Urothelium cell line (cell line): Measurements from ENCODE around the gene YEATS4.
"Not testable (repeated sequence)": the region's sequence is repeated elsewhere in the genome, so short reads cannot be mapped to it uniquely, and the experiment has no call there.

Source experiments
- DNase-seq: peaks from one replicate; pipeline ENCODE4 v3.0.0; 2011; ENCODE audit warnings: low spot score, mixed read lengths
- FAIRE-seq: peaks from 2 replicates; lab custom pipeline; 2011; peaks lifted over from hg19 to GRCh38; lab: Jason Lieb, UNC

YEATS4 gene

DNA sequence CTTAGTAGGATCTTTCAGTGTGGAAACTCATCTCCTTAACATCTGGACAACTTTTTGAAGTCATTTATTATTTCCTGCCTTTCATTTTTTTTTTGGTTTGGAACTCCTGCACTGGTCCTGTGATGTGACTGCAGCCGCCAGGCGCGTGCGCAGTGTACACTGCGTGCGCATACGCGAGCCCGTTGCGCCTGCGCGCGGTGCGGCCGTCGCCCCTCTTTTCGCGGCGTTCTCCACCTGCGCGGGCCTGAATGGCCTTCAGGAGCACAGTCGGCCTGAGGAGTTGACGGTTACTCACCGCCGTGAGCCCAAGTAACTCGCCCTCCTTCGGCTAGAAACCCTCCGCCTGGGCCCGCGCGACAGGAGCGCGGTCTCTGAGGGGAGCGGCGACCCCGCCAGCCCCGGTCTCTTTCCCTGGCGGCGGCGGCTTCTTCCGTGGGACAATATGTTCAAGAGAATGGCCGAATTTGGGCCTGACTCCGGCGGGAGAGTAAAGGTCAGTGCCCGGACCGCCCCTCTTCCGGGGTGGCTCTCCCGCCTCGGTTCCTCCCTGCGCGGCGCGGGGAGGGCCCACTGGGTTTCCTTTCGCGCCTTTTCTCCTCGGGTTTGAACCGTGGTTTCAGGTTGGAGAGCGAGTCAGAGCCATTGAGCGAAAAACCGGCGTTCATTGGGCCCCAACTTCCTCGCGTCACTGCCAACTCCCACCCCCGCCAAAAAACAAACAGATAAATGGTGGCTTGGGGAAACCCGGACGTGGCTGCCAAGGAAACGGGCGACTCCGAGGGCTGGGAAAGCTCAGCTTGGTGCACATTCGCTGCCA, at the start of gene YEATS4:
YEATS4 (plus strand) TSS at position 213 of the 817 bp plus-strand sequence; CDS start at position 443, 230 bp downstream.
- DNase-seq (peak; percentile 88), FAIRE-seq (no peak)

DNA sequence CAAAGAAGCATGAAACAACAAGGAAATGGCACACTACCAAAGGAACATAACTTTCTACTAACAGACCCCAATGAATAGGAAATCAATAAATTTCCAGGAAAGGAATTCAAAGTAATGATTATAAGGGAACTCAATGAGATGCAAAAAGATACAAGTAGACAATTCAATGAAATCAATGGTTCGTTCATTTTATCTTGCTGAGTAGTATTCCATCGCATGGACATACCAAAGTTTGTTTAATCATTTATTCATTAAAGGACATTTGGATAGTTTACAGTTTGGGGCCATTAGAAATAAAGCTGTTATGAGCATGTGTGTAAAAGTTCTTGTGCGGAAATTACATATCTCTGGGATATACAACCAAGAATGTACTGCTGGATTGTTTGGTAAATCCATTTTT, 46.3 kb upstream of the YEATS4 start:
- no peak for DNase-seq
- no peak for FAIRE-seq

DNA sequence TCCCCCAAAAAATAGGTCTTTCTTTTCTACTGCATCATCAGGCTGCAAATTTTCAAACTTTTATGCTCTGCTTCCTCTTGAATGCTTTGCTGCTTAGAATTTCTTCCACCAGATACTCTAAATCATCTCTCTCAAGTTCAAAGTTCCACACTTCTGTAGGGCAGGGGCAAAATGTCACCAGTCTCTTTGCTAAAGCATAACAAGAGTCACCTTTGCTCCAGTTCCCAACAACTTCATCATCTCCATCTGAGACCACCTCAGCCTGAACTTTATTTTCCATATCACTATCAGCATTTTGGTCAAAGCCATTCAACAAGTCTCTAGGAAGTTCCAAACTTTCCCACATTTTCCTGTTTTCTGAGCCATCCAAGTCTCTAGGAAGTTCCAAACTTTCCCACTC, 42.8 kb upstream of the YEATS4 start:
- FAIRE-seq, DNase-seq: not testable (repeated sequence)

DNA sequence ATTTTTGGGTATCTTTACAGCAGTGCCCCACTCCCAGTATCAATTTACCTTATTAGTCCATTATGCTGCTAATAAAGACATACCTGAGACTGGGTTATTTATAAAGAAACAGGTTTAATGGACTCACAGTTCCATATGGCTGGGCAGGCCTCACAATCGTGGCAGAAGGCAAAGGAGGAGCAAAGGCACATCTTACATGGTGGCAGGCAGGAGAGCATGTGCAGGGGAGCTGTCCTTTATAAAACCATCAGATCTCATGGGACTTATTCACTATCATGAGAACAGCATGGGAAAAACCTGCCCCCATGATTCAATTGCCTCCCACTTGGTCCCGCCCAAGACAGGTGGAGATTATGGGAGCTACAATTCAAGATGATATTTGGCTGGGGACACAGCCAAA, 42.3 kb upstream of the YEATS4 start:
- not testable (repeated sequence) for FAIRE-seq, DNase-seq

DNA sequence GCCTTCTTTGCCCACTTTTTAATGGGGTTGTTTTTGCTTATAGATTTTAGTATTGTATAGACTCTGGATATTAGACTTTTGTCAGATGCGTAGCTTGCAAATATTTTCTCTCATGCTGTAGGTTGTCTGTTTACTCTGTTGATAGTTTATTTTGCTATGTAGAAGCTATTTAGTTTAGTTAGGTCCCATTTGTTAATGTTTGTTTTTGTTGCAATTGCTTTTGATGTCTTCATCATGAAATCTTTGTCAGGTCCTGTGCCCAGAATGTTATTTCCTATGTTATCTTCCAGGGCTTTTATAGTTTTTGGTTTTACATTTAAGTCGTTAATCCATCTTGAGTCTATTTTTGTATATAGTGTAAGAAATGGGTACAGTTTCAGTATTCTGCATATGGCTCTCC, 41.3 kb upstream of the YEATS4 start:
- DNase-seq (no peak), FAIRE-seq (no peak)

DNA sequence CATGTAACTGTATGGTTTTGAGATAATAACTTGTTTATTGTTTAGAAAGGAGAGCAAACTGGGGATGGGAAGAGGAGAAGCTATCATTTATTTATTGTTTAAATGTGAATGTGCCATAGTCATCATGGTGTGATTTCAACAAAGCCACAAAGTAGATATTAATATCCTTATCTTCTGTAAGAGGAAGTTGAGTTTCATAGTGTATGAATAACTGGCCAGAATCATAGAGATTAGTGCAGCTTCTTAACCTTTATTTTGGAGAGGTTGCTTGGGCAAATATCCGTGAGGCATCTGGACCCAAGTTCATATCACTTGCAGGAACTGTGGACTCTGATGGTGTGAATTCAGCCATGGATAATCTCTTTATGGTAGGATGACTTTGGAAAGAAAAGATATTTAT, 38.2 kb upstream of the YEATS4 start:
- FAIRE-seq: no peak
- DNase-seq: no peak

DNA sequence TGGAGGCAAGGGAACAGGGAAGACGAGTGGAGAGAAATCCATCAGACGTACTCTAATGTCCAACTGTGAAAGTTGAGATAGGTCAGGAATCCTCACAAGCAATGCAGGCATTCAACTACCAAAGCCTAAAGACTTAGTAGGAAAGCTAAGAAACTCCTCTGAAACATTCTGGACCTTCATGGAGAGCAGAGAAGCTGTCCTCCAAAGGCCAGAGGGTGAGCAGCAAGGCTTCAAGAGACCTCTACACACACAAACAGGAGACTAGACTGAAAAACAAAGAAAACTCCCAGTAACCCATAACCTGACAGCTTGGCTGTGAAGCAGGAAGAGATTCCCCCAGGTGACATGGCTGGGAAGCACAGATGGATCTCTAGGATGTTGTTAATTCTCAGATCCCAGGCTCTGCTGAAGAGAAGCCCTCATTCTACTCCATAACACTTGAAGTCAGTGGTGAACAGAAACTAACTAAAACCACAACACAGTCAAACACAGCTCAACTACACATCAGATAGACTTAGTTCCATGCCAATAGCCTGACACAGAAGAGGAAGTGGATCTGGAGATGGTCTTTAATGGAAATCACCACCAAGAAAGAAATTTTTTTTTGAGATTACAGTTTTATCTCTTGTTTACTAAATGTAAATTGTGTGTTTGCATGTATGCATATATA, 34.6 kb upstream of the YEATS4 start:
- FAIRE-seq: no peak
- DNase-seq: no peak

DNA sequence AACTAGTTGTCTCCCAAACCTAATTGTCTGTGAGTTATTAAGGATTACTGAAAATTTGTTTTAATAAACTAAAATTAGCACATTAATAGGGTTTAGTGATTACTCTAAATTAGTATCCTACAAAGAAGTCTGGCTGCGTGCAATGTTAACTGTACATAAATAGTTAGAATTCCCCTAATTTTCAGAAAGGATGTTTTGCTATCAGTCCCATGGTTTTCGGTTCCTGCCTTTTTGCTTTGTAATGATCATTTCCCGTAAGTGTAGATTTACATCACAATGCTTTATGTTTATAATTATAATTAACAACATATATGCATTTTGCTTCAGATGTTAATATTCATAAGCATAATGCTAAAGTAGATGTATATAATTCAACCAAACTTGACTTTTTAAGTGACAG, 31.1 kb upstream of the YEATS4 start:
- no peak for DNase-seq
- FAIRE-seq: no peak

DNA sequence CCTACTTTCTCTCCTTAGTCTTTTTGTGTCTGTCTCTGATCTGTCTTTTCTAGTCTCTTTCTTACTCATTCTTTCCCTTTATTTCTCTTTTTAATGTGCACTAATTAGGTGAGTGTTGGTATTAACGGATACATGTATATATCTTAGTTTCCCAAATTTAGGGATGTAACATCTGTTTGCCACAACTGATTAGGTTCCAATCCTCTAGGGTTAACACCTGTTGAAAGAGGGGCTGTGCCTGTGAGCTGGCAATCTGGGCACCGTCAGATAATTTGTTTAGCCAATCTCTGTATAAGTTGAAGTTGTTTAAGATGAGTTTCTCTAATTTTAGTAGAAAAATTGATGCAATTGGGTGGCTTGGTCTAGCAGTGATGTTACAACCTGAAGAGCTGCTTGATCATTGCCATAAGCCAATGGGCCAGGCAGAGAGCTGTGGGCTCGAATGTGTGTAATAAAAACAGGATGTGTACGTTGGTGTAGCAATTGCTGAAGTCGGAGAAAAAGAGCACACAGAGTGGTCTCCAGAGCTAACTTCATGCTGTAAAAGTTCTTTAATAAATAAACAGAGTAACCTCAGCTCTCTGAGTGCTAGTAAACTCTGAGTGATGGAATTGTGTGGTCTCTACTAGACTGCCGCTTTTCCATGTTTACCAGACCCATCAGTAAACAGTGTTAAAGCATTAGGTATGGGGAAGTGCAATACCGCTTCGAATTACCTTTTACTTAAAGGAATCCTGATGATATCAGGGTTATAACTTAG, 29.7 kb upstream of the YEATS4 start:
- FAIRE-seq: no peak

DNA sequence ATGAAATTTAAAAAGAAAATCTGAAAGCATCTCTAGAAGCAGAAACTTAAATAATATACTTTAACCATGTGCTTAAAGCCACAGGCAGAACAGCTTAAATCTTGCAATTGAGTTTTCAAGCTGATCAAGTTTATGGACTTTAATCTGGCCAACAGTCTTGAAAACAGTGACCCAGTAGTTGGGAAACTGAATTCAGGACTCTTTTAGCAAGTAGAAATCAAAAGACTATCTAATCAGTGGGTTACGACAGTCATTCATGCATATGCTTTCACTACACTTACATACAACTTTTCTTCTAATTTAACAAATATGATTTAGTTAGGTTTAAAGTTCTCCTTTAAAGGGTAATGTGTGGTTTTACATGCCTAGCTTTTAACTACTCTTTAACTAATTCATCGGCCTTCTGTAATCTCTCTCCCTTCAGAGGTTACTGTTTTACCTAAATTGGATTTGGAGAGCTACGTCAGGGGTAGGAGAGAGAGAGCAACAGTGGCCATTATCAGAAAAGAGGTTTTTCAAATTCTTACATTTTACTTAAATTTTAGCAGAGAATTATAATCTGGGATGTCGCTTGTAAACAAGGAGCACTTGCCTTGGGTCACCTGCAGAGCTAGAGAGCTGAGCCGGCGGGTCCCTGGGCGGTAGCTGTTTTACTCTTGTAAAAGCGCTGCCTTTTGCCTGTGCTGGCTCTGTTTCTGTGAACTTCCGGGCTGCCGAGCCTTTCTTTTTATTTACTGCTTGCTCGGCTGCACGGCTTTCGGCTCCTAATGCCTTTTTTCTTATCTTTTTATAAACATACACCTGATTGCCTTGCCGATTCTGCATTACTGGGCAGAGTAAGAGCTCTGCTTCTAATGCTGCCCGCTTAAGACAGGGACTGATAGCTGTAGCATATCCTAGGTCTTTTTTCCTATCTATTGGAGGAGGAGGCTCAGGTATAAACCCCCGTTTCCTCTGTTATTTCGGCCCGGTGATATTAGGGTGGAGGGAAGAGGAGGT, 28.8 kb upstream of the YEATS4 start:
- FAIRE-seq: no peak
- peak; percentile 12 for DNase-seq

More for the DNA sequence above, 29.7 kb upstream of the YEATS4 start:
- no peak for DNase-seq

DNA sequence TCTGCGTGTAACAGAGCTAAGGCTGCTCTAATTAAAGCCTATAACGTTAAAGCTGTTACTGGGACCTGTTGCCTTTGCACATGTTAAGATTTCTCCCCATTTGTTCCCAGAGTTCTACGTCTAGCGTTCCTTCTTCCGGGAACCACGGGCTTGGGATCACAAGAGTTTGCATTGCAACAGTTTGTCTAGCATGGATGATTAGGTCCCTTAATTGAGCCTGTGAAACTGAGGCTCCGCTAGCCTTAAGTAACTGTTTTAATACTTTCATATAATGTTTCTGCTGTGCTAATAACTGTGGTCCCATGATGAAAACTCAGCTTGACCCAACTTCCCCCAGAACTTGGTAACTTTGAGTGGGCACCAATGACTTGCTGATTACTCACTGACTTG, 28.0 kb upstream of the YEATS4 start:
- no peak for FAIRE-seq

DNA sequence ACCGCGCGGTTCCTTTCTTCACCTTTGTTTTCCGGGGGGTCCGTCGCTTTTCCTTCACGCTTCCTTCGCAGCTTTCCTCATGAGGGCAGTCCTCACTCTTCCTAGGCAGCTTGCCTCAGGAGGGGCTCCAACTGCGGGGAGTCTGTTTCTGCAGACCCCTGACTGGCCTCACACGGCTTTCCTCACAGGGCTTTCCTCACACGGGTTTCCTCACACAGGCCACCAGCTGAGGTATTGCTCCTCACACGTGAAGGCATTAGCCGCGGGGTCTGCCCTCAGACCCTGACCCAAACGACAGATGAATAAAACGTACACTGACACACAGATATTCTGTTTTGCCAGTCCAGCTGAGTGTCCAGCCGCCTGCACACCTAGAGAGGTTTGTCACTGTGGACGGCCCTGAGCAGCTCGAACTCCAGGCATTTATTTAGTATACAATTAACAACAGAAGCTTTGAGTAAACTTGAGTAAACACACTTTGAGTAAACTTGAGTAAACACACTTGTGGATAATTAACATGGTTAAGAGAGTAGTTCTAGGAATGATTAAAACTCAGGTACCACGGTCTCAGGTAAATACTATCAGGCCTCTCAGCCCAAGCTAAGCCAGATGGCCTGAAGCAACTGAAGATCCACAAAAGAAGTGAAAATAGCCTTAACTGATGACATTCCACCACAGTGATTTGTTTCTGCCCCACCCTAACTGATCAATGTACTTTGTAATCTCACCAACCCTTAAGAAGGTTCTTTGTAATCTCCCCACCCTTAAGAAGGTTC, 27.4 kb upstream of the YEATS4 start:
- FAIRE-seq (no peak), DNase-seq (no peak)

More for the DNA sequence above, 28.0 kb upstream of the YEATS4 start:
- no peak for DNase-seq

DNA sequence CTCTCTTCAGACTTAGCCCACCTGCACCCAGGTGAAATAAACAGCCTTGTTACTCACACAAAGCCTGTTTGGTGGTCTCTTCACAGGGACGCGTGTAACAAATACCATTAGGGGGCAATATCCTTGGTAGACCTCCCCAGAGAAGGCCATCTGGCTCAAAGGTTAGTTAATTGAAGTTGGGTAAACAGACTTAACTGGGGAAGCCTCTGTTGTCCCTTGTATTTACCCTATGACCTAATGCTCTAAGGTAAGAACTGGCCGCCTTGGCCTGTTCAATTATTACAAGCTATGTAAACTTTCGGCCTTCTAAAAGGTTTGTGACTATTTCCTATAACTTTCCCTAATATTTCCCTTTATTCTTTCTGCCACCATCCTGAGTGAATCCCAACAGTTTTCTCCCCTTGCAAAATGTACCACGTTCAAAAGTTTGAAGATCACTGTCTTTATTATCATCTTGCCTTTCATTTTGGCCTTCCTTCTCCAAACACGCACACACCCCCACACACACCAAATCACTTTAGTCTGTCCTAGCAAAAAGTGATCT, 26.7 kb upstream of the YEATS4 start:
- FAIRE-seq (no peak), DNase-seq (no peak)

DNA sequence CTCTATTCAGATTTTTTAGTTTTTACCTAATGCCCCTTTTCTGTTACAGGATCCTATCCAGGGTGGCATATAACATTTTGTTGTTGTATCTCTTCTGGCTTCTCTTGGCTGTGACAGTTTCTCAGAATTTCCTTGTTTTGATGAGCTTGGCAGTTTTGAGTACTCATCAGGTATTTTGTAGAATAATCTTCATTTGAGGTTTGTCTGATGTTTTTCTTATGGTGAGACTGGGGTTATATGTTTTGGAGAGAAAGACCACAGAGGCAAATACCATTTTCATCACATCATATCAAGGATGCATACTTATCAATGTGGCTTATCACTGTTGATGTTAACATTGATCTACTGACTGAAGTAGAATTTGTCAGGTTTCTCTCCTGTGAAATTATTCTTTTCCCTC, 25.4 kb upstream of the YEATS4 start:
- no peak for FAIRE-seq
- DNase-seq: no peak

DNA sequence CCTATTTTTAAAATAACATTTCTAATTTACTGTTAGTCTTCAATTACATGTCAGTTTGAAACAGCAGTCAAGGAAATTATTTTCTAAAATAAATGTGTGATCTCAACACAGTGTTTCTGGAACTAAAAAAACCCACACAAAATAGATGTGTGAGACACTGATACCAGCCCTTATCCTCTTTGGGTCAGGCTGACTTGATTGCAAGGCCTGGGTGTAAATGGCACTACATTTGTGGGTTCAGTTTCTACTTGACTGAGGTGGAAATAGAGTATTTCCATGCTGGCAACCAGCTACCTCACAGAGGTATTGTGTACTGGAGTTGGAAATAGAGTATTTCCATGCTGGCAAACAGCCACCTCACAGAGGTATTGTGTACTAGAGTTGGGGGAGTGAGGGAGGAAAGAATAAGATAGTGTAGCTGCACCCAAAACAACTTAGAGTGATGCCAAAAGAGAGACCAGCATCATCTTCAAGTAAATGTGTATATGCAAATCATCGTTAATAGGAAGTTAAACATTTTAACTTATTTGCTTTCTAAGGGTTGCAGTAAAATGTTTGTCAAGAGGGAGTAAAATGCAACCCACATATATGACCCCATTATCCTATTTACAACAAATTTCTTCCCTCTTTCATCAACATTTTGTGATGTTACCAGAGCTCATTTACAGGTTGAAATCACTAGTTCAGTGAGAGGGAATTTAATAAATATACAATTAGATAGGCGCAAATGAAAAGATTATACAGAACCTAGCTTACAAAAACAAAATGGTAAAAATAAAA, 22.0 kb upstream of the YEATS4 start:
- no peak for DNase-seq
- FAIRE-seq: no peak

DNA sequence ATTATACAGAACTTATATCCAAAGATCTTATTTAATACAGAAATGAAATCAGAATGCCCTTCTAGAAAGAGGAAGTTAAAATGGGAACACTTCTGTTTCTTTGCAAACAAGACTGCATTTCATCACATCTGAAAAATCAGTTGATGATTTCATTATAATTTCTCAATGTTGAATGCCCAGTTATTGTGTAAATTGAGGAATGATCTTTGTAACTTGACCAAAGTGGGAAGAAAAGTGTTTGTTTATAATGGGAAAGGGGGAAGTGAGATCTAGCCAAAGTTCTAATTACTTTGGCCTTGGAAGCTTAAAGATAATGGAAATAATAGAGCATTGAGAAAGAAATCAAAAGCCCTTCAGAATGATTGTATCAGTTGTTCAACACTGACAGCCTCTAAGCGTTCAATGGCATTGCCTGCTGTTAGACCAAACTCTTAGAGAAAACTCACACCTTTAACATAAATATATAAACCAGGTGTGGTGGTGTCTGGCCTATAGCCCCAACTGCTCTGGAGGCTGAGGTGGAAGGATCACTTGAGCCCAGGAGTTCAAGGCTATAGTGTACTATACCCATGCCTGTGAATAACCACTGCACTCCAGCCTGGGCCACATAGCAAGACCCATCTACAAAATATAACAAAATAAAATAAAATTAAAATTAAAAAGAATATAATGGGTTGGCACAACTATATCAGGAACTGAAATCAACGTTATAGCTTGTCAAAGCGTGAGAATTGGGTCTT, 21.3 kb upstream of the YEATS4 start:
- DNase-seq (no peak), FAIRE-seq (no peak)

DNA sequence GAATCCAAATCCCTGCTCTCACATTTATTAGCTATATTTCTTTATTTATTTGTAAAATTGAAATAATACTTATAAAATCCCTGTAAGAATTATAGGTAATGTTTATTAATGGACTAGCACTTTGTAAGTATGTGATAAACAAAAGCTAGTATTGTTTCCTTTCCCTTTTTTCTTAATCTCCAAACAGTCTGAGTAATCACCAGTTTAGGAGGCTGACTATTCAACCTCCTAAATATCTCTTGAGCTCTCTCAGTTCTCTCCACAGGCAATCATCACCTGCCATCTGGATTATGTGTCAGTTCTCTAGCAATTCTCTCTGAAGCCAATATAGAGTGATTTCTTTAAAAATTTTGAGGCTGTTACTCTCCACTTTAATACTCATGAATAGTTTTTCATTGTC, 20.6 kb upstream of the YEATS4 start:
- no peak for DNase-seq
- FAIRE-seq: no peak

DNA sequence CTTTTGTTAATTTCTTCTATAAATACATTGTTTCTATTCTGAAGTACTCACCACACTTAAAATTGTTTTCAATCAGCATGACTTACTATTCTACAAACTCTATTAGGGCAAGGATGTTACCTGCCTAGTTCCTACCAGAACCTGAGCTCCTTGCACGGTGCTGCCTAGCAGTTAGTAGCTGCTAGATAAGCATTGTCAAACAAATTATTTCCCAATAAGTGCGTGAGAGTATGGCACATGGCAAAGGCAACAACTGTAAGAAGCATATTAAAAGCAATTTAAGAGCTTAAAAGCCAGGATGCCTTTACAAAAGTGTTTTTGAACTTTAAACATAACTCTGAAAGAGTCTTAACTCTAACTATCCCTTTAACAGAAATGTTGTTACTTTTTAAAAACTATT, 19.5 kb upstream of the YEATS4 start:
- DNase-seq (no peak), FAIRE-seq (no peak)
